PFSK-1 (cell line): ENCODE results near the gene UBASH3A.

ENCODE experiments used
- POLR2AphosphoS5 ChIP-seq: IDR thresholded peaks from 2 replicates; pipeline ENCODE4 v1.6.1; 2012; ENCODE audit warnings: low read depth, mild to moderate bottlenecking, control low read depth, low read length, moderate library complexity
- TAF1 ChIP-seq: IDR thresholded peaks from 2 replicates; pipeline ENCODE4 v1.6.1; 2012; ENCODE audit warnings: low read length, control low read depth, borderline replicate concordance; ENCODE audit not compliant: insufficient read depth

DNA sequence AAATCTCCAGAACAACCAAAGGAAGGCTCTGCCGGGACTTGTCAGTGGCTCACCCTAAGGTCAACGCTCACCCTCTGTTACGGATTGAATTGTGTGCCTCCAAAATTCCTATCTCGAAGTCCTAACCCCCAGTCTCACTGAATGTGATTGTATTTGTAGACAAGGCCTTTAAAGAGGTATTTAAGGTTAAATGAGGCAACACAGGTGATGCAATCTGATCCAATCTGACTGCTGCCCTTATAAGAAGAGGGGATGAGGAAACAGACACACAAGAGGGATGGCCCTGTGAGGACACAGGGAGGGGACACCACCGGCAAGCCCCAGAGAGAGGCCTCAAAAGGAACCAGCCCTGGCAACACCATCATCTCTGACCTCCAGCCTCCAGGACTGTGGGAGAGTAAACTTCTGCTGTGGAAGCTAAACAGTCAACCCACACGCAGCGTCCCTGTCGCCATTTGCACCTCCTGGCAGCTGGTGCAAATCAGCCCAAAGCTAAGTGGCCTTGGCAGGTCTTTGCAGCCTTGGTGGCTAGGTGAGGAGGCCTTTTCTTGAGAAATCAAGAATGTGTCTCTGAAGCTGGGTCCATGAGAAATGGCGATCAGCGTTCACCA is 24.2 kb downstream of the UBASH3A start:
- TF ChIP-seq POLR2AphosphoS5 (no peak), TAF1 (no peak)
